Measurements from ENCODE around the gene HMOX2. TPM values are rescaled to one million over a fixed set of nuclear protein-coding genes. Genes with fewer than 3 reads are reported as not detected.

Gene HMOX2
- total RNA-seq, 1 donor from 2014 or later: 85.2 TPM

Other genes starting within 250 kb of the HMOX2 start
- 1.4 TPM for gene SRL, start 234.3 kb upstream of the HMOX2 start, total RNA-seq
- 12.1 TPM for gene TFAP4, start 203.4 kb upstream of the HMOX2 start, total RNA-seq
- 22.2 TPM for gene GLIS2, start 160.3 kb upstream of the HMOX2 start, total RNA-seq
- gene PAM16, start 125.1 kb upstream of the HMOX2 start, total RNA-seq: 27.5 TPM
- gene VASN, start 104.5 kb upstream of the HMOX2 start, total RNA-seq: 31.5 TPM
- 58.3 TPM for gene CORO7, start 59.8 kb upstream of the HMOX2 start, total RNA-seq
- 41.0 TPM for gene DNAJA3, start 50.5 kb upstream of the HMOX2 start, total RNA-seq
- gene NMRAL1, start 1.8 kb upstream of the HMOX2 start, total RNA-seq: 58.9 TPM
- gene CDIP1, start 62.4 kb downstream of the HMOX2 start, total RNA-seq: 38.7 TPM
- gene C16orf96, start 79.9 kb downstream of the HMOX2 start, total RNA-seq: 0.06 TPM
- gene UBALD1, start 138.5 kb downstream of the HMOX2 start, total RNA-seq: 49.1 TPM
- gene MGRN1, start 148.4 kb downstream of the HMOX2 start, total RNA-seq: 127 TPM
- 67.0 TPM for gene NUDT16L1, start 217.2 kb downstream of the HMOX2 start, total RNA-seq